Activated naive CD4-positive, alpha-beta T cell (primary cell): ENCODE results near the gene C2orf92.

Experiments used
- DNase-seq, 4 experiments: peaks; one replicate each; lab custom pipeline; 2025; lab: John Stamatoyannopoulos, UW

C2orf92 gene

GRCh38 chr2:97745474-97746174 lies 76.1 kb downstream of the C2orf92 start:
- DNase-seq, result peak in 1 of 4 experiments; percentile 6

GRCh38 chr2:97747285-97747684 lies 77.8 kb downstream of the C2orf92 start:
- no peak for DNase-seq

GRCh38 chr2:97747716-97748115 lies 78.2 kb downstream of the C2orf92 start:
- DNase-seq, result no peak

- DNase-seq, result no peak
These were observed 80.1 kb downstream of the C2orf92 start for GRCh38 chr2:97749581-97749980.

GRCh38 chr2:97750017-97750416 lies 80.5 kb downstream of the C2orf92 start:
- DNase-seq, result no peak

- DNase-seq, result no peak
These were observed 82.2 kb downstream of the C2orf92 start for GRCh38 chr2:97751752-97752151.
